ENCODE results near the gene IFIT3.

The IFIT3 gene

DNA sequence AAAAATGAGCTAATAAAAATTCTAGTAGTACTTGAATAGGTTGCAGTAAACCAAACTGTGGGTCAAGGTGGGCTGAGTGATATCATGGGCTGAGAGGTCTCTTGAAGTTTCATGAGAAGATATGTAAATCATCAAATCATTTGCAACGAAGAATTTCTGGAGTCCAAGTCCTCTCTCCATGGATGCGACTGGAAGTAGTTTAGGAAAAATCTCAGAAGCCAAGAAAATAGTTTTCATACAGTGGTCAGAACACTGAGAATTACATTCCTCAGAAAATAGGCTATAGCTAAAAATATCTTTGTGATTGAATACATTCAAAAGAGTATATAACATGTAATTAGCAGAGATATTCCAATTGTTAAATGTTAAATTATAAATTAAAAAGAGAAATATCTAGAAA lies 61.0 kb downstream of the IFIT3 start:
- DNase-seq (ENCODE audit: low read depth, low spot score) = no peak
- H3K4me1 ChIP-seq (ENCODE audit: insufficient read depth, insufficient read length) = no peaks in the 10 kb centered on the region
- no peak for TF ChIP-seq YY1 (IDR thresholded peaks at IDR 0.05; ENCODE audit: insufficient read depth, insufficient read length)
- TF ChIP-seq SUZ12 (IDR thresholded peaks at IDR 0.05; ENCODE audit: extremely low read depth, insufficient read depth, insufficient read length) = no peak
- no peak for TF ChIP-seq ZNF274 (IDR thresholded peaks at IDR 0.05; ENCODE audit: low read depth, low read length)
- H3K27me3 ChIP-seq (ENCODE audit: insufficient read depth, insufficient read length) = no peaks in the 10 kb centered on the region
- H3K9ac ChIP-seq (ENCODE audit: insufficient read length, low read depth) = no peak overlapping the region
- H3K36me3 ChIP-seq (ENCODE audit: insufficient read depth, insufficient read length, low read length) = no peaks in the 10 kb centered on the region
- H3K4me3 ChIP-seq (ENCODE audit: insufficient read length, low read depth) = no peak overlapping the region
- no peaks in the 10 kb centered on the region for H3K9me3 ChIP-seq (ENCODE audit: insufficient read depth, low read length)

GRCh38 chr10:89389254-89389653 lies 61.5 kb downstream of the IFIT3 start:
- no peaks in the 10 kb centered on the region for H3K9me3 ChIP-seq (ENCODE audit: insufficient read depth, low read length)
- H3K27me3 ChIP-seq (ENCODE audit: insufficient read depth, insufficient read length) = no peaks in the 10 kb centered on the region
- H3K4me3 ChIP-seq (ENCODE audit: insufficient read length, low read depth) = no peak overlapping the region
- H3K36me3 ChIP-seq (ENCODE audit: insufficient read depth, insufficient read length, low read length) = no peaks in the 10 kb centered on the region
- DNase-seq (ENCODE audit: low read depth, low spot score) = no peak
- no peak for TF ChIP-seq ZNF274 (IDR thresholded peaks at IDR 0.05; ENCODE audit: low read depth, low read length)
- TF ChIP-seq YY1 (IDR thresholded peaks at IDR 0.05; ENCODE audit: insufficient read depth, insufficient read length) = no peak
- no peak for TF ChIP-seq SUZ12 (IDR thresholded peaks at IDR 0.05; ENCODE audit: extremely low read depth, insufficient read depth, insufficient read length)
- no peak overlapping the region for H3K9ac ChIP-seq (ENCODE audit: insufficient read length, low read depth)
- H3K4me1 ChIP-seq (ENCODE audit: insufficient read depth, insufficient read length) = no peaks in the 10 kb centered on the region

All from NT2/D1 (cell line).